ENCODE results near the gene JDP2. TPM values are rescaled to one million over a fixed set of nuclear protein-coding genes. Genes with fewer than 3 reads are reported as not detected.
A peak's percentile ranks its signal among the peaks of the same experiment; 100 is the strongest.

Gene JDP2
- polyA plus RNA-seq, 1 experiment = 83.8 TPM

DNA sequence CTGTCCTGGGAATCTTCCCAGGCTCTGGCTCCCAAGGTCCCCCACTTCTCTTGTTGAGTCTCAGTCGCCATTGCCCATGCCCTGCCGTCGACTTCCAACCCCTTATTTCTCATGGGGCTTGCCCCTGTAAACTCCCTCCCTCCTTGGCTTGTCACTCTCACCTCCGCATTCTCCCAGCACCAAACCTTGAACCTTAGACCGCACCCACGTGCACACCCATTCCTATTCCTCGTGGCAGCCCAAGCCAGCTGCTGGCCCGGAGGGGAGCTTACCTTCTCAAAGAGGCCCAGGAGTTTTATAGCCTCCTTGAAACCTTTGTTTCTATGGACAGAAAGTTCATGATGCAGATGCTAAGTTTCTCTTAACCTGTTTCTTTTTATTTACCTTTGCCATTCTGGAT lies 4.6 kb downstream of the JDP2 start:
- ChIA-PET POLR2A (interaction anchor here (0.6 kb wide), 1 partner anchor 9 kb away, joined by 3 read pairs; no protein-coding TSS in a partner anchor), CTCF (interaction anchor here (0.6 to 2.2 kb wide), 2 partner anchors 11 to 22 kb away, joined by 3 to 7 read pairs; no protein-coding TSS in a partner anchor)
- no peak overlapping the region for H3K4me3 ChIP-seq (ENCODE audit: low read depth, low read length)
- TF ChIP-seq, protein P1, sequence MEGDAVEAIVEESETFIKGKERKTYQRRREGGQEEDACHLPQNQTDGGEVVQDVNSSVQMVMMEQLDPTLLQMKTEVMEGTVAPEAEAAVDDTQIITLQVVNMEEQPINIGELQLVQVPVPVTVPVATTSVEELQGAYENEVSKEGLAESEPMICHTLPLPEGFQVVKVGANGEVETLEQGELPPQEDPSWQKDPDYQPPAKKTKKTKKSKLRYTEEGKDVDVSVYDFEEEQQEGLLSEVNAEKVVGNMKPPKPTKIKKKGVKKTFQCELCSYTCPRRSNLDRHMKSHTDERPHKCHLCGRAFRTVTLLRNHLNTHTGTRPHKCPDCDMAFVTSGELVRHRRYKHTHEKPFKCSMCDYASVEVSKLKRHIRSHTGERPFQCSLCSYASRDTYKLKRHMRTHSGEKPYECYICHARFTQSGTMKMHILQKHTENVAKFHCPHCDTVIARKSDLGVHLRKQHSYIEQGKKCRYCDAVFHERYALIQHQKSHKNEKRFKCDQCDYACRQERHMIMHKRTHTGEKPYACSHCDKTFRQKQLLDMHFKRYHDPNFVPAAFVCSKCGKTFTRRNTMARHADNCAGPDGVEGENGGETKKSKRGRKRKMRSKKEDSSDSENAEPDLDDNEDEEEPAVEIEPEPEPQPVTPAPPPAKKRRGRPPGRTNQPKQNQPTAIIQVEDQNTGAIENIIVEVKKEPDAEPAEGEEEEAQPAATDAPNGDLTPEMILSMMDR (IDR thresholded peaks at IDR 0.05; ENCODE audit: insufficient read depth, low read depth, low read length) = no peak
- peaks cover 25% of the 10 kb centered on the region for H3K36me3 ChIP-seq (ENCODE audit: control insufficient read depth, insufficient read depth, low read length)
- no peak for DNase-seq (ENCODE audit: low read depth)
- no peaks in the 10 kb centered on the region for H3K27me3 ChIP-seq (ENCODE audit: control insufficient read depth, insufficient read depth, low read length)

DNA sequence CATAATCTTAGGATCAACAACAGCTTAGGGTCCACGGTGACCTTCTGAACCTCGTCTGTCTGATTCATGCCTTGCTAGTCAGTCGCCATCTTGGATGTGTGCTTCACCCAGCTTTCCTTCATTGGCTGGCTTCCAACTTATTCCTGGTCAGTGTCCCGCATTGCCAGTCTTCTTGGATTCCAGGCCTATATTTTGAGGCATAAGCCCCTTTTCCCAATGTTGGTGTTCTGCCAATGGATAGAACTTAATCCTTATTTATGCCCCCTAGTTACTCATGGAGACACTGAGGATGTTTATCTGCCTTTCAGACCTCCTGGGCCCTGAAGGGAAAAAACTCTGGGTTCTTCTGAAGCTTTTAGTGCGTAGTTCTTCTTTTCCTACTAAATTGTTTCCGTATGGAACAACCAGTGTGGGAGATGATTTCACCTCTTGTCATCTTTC lies 5.8 kb downstream of the JDP2 start:
- ChIA-PET POLR2A (interaction anchor here (0.6 to 0.7 kb wide), 3 partner anchors 16 to 1551 kb away, joined by 3 to 14 read pairs (median 9); no protein-coding TSS in a partner anchor), CTCF (interaction anchor here (1.2 to 1.6 kb wide), 2 partner anchors 126 to 325 kb away, joined by 3 to 4 read pairs; no protein-coding TSS in a partner anchor)

DNA sequence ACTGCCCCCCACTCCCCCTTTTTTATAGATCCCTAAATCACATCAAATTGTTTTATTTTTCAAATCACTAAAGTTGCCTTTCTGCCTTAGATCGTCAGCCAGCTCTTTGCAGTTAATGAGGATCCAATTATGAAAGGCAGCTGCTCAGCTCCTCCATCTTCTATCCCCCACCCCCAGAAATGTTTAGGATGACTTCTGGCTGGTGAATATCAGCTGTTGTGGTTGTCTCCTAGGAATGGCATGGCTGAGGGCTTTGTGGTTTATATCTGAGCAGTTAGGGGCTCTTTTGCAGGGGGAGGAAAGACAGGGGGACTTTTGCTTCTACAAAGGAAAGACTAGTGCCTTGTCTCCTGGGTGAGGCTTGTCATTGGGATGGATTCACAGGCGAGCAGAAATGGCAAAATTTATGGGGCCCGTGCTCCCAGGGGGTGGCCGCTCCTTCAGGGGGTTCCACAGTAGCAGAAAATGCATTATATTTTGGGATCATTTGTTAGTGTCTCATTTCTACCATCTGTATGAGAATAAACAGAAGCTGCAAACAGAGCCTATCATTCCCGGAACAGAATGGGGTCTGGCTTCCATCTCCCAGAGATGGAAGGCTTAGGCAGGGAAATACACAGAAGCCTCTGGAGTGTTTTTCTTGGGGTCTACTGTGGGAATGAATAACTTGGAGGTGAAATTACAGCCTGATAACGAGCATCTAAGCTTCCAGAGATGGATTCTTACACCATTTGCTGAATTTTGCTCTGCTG lies 6.5 kb downstream of the JDP2 start:
- no peak for DNase-seq (ENCODE audit: low read depth)
- H3K36me3 ChIP-seq (ENCODE audit: control insufficient read depth, insufficient read depth, low read length) = peaks cover 37% of the 10 kb centered on the region
- TF ChIP-seq, protein P1 (IDR thresholded peaks at IDR 0.05; ENCODE audit: insufficient read depth, low read depth, low read length) = no peak
- no peak overlapping the region for H3K4me3 ChIP-seq (ENCODE audit: low read depth, low read length)
- ChIA-PET CTCF (interaction anchor here (1.0 to 1.6 kb wide), 4 partner anchors 39 to 326 kb away, joined by 3 to 4 read pairs (median 4); no protein-coding TSS in a partner anchor), POLR2A (no interaction called here)
- H3K27me3 ChIP-seq (ENCODE audit: control insufficient read depth, insufficient read depth, low read length) = no peaks in the 10 kb centered on the region

More for the DNA sequence above, 5.8 kb downstream of the JDP2 start:
- peaks cover 33% of the 10 kb centered on the region for H3K36me3 ChIP-seq (ENCODE audit: control insufficient read depth, insufficient read depth, low read length)
- DNase-seq (ENCODE audit: low read depth) = peak; percentile 40
- no peaks in the 10 kb centered on the region for H3K27me3 ChIP-seq (ENCODE audit: control insufficient read depth, insufficient read depth, low read length)
- H3K4me3 ChIP-seq (ENCODE audit: low read depth, low read length) = no peak overlapping the region
- TF ChIP-seq, protein P1 (IDR thresholded peaks at IDR 0.05; ENCODE audit: insufficient read depth, low read depth, low read length) = no peak

DNA sequence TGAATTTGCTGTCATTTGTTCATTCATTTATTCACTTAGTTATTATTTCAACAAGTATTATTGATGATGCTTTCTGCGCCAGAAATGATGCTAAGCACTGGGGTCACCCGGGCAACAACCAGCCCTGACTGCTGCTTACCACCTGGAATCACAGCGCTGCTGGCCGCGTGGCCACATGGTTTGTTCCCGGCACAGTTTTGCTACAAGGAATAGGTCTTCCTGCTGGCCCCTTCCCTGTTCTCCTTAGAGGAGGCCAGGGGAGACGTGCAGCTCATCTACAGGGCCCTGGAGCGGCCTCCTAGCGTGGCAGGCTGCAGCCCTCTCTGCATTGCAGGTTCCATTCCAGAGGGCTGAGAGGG lies 7.0 kb downstream of the JDP2 start:
- no peaks in the 10 kb centered on the region for H3K27me3 ChIP-seq (ENCODE audit: control insufficient read depth, insufficient read depth, low read length)
- peaks cover 41% of the 10 kb centered on the region for H3K36me3 ChIP-seq (ENCODE audit: control insufficient read depth, insufficient read depth, low read length)
- TF ChIP-seq, protein P1 (IDR thresholded peaks at IDR 0.05; ENCODE audit: insufficient read depth, low read depth, low read length) = no peak
- H3K4me3 ChIP-seq (ENCODE audit: low read depth, low read length) = no peak overlapping the region
- ChIA-PET POLR2A (no interaction called here), CTCF (interaction anchor here (1.0 to 1.2 kb wide), 3 partner anchors 39 to 326 kb away, joined by 3 to 4 read pairs (median 3); no protein-coding TSS in a partner anchor)
- no peak for DNase-seq (ENCODE audit: low read depth)

DNA sequence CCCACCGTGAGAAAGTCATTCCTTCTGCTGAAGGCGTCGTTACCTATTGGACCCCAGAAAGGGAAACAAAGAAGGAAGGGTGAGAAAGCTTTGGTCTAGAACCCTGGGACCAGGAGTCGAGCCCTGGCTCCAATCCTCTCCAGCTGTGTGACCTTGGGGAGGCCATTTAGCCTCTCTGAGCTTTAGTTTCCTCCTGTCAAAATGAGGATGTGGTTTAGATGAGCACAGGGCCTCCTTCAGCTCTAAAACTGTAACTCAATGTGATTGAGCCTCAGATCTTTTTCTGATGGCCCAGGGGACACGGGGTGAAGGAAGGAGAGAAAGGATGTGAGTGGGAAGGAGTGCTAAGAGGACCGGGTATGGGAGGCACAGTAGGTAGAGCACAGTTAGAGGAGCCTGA lies 7.7 kb downstream of the JDP2 start:
- peaks cover 41% of the 10 kb centered on the region for H3K36me3 ChIP-seq (ENCODE audit: control insufficient read depth, insufficient read depth, low read length)
- H3K27me3 ChIP-seq (ENCODE audit: control insufficient read depth, insufficient read depth, low read length) = no peaks in the 10 kb centered on the region
- TF ChIP-seq, protein P1 (IDR thresholded peaks at IDR 0.05; ENCODE audit: insufficient read depth, low read depth, low read length) = no peak
- ChIA-PET CTCF (interaction anchor here (0.6 to 1.3 kb wide), 4 partner anchors 10 to 131 kb away, joined by 3 to 4 read pairs (median 4); no protein-coding TSS in a partner anchor), POLR2A (no interaction called here)
- no peak for DNase-seq (ENCODE audit: low read depth)
- H3K4me3 ChIP-seq (ENCODE audit: low read depth, low read length) = no peak overlapping the region
